B cell (primary cell): ENCODE measurements around the gene HTR6. TPM values are rescaled to one million over a fixed set of nuclear protein-coding genes. Genes with fewer than 3 reads are reported as not detected.

ENCODE experiments used
- ATAC-seq: fragments of 200-7000 bp; cut with Tn5 transposase; one replicate; pipeline ENCODE4 v1.10.0; 2021; ENCODE audit warnings: low read depth, mild to moderate bottlenecking, moderate number of reproducible peaks, moderate library complexity
- CTCF ChIA-PET: fragments of 350-600 bp; sonication (Branson Sonifier 250); formaldehyde crosslinking; loops from one replicate; lab custom pipeline; 2021; ENCODE audit warnings: antibody characterized with exemption, inconsistent platforms; lab: Charles Lee
- POLR2A ChIA-PET: fragments of 350-600 bp; sonication (Branson Sonifier 250); formaldehyde crosslinking; loops from one replicate; lab custom pipeline; 2021; ENCODE audit warnings: antibody characterized with exemption; lab: Charles Lee
- DNase-seq: peaks from one replicate; pipeline ENCODE4 v3.0.0; 2013
- H2AFZ ChIP-seq: 2 replicates; pipeline ENCODE4 v1.6.1; 2012; ENCODE audit warnings: mild to moderate bottlenecking, low read depth, low read length; ENCODE audit not compliant: insufficient read depth, poor library complexity, severe bottlenecking
- H3K27ac ChIP-seq, 2 donors: 1 replicate in 1 of 2; 2 replicates in 1 of 2; pipeline ENCODE4 v1.5.1; 2012 to 2013; ENCODE audit warnings: low read length in 2 of 2, mild to moderate bottlenecking in 2 of 2, moderate library complexity in 1 of 2
- H3K27me3 ChIP-seq, 4 experiments: fragments of 200-600 bp in 1 of 4; sonication (generic) in 1 of 4; replicated peaks in 1 of 4; 1 replicate in 2 of 4; 2 replicates in 2 of 4; pipeline versions ENCODE4 v1.6.1 to v1.7.0; 2013 to 2016; ENCODE audit warnings: low read length in 3 of 4, mild to moderate bottlenecking in 2 of 4, mixed read lengths in 1 of 4, moderate library complexity in 1 of 4; ENCODE audit not compliant: insufficient read depth in 4 of 4, control insufficient read depth in 3 of 4; ENCODE audit errors: control extremely low read depth in 1 of 4
- H3K36me3 ChIP-seq, 2 experiments: replicated peaks in 1 of 2; 1 replicate in 1 of 2; 2 replicates in 1 of 2; pipeline versions ENCODE4 v1.6.1 to v1.7.1; 2013; ENCODE audit warnings: low read length in 1 of 2; ENCODE audit not compliant: insufficient read depth in 2 of 2, control insufficient read depth in 1 of 2; ENCODE audit errors: control extremely low read depth in 1 of 2, extremely low read depth in 1 of 2
- H3K4me1 ChIP-seq, 2 donors: fragments of 200-600 bp in 1 of 2; sonication (generic) in 1 of 2; 1 replicate in 1 of 2; 2 replicates in 1 of 2; pipeline versions ENCODE4 v1.5.1 to v1.6.1; 2013 to 2017; ENCODE audit warnings: low read length in 2 of 2; ENCODE audit not compliant: control insufficient read depth in 2 of 2, insufficient read depth in 2 of 2
- H3K4me2 ChIP-seq: replicated peaks from 2 replicates; pipeline ENCODE3; 2012; ENCODE audit warnings: mild to moderate bottlenecking, low read depth, low read length; ENCODE audit not compliant: poor library complexity, severe bottlenecking
- H3K4me3 ChIP-seq, 5 experiments: fragments of 200-600 bp in 1 of 5; sonication (generic) in 1 of 5; 1 replicate in 3 of 5; 2 replicates in 2 of 5; pipeline versions ENCODE4 v1.5.1 to v1.7.0; 2011 to 2016; ENCODE audit warnings: low read length in 4 of 5, mild to moderate bottlenecking in 4 of 5, low read depth in 2 of 5, control low read depth in 1 of 5, moderate library complexity in 1 of 5; ENCODE audit not compliant: insufficient read depth in 1 of 5; ENCODE audit errors: control extremely low read depth in 1 of 5, extremely low read depth in 1 of 5
- H3K79me2 ChIP-seq: fragments of 200-600 bp; sonication (generic); one replicate; pipeline ENCODE4 v1.6.0; 2016; ENCODE audit warnings: low read length; ENCODE audit not compliant: control insufficient read depth, insufficient read depth
- H3K9ac ChIP-seq: fragments of 200-600 bp; sonication (generic); 2 replicates; pipeline ENCODE4 v1.6.1; 2017; ENCODE audit warnings: mild to moderate bottlenecking, low read length, moderate library complexity
- H3K9me3 ChIP-seq, 3 donors: one replicate each; pipeline versions ENCODE4 v1.6.1 to v1.7.1; 2013; ENCODE audit warnings: low read length in 2 of 3; ENCODE audit not compliant: control insufficient read depth in 2 of 3, insufficient read depth in 1 of 3; ENCODE audit errors: control extremely low read depth in 1 of 3
- H4K20me1 ChIP-seq: 2 replicates; pipeline ENCODE4 v1.6.0; 2012; ENCODE audit warnings: mild to moderate bottlenecking, low read length; ENCODE audit not compliant: insufficient read depth, control insufficient read depth, poor library complexity, severe bottlenecking
- H3K27ac Mint-ChIP-seq: one replicate; pipeline ENCODE4 v1.8.0; 2021; ENCODE audit warnings: mixed read lengths
- H3K27me3 Mint-ChIP-seq: one replicate; pipeline ENCODE4 v1.8.0; 2021; ENCODE audit warnings: mixed read lengths
- H3K4me1 Mint-ChIP-seq: one replicate; pipeline ENCODE4 v1.8.0; 2021; ENCODE audit warnings: mixed read lengths
- H3K4me3 Mint-ChIP-seq: one replicate; pipeline ENCODE4 v1.8.0; 2021; ENCODE audit warnings: mixed read lengths
- H3K9me3 Mint-ChIP-seq: one replicate; pipeline ENCODE4 v1.8.0; 2022; ENCODE audit warnings: mixed read lengths; ENCODE audit not compliant: insufficient read depth
- EZH2 ChIP-seq: IDR thresholded peaks from 2 replicates; pipeline ENCODE4 v1.6.1; 2012; ENCODE audit warnings: borderline replicate concordance, low read depth, mild to moderate bottlenecking, moderate library complexity, low read length; ENCODE audit not compliant: insufficient read depth, poor library complexity, severe bottlenecking
- WGBS: methylation state at CpG from one replicate; pipeline ENCODE4 v1.1.5; 2013; ENCODE audit warnings: missing lambda C conversion rate; ENCODE audit not compliant: insufficient coverage; 5-methylcytosine and 5-hydroxymethylcytosine counted together
- intact Hi-C: fragments of 100-400 bp; cut with micrococcal nuclease; formaldehyde crosslinking; loops from one replicate; pipeline ENCODE4 v1.10.0; 2022
- polyA plus RNA-seq: library from polyadenylated mRNA; depleted of rRNA; stranded (reverse); fragments of >200 nt; gene quantifications from 2 replicates; pipeline ENCODE4 v1.2.3, GENCODE V29; 2012
- total RNA-seq, 2 donors: library from RNA; stranded (reverse); fragments of 120-200 nt in 1 of 2; gene quantifications; 1 replicate in 1 of 2; 2 replicates in 1 of 2; pipeline versions ENCODE4 v1.2.3 to v1.2.4, GENCODE V29; 2013 to 2022
- TF ChIP-seq, protein P1 (sequence below): fragments of 200-600 bp; IDR thresholded peaks from one replicate; pipeline ENCODE4 v1.8.0; 2022; ENCODE audit warnings: antibody characterized with exemption, mild to moderate bottlenecking

Gene HTR6
- total and polyA plus RNA-seq, 2 donors (not counting 1 experiment from before 2014, with no cell fraction given): not detected

DNA sequence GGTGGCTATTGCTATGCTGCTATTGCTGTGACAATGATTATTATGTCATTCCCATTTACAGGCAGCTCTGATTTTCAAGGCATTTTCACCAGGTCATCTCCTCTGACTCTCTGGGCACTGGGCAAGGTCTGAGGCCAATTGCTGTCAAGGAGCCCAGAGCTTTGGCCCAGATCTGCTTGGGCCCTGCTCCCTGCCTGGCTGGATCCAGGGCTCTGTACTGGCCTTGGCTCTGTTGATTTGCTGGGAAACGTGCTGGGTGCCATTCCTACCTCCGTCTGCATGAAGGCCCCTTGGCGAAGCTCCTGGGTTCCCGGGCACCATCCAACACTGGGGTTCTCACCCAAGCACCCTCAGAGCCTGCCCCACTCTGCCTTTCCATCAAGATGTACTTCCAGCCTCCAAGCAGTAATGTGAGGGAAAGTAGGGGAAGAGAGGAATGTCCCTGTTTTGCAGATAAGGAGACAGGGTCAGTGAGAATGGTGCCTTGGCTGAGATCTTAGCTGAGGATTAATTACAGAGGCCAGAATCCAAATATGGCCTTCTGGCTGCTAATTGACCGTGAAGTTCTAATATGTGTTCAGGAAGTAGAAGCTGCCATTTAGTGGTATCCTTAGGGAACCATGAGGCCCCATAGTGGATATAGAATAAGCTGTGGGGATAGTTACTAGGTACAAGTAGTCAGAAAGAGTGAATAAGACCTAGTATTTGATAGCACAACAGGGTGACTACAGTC lies 63.9 kb downstream of the HTR6 start:
- Mint-ChIP-seq H3K27me3 (no peaks in the 10 kb centered on the region), H3K4me1 (no peaks in the 10 kb centered on the region), H3K27ac (no peak overlapping the region), H3K9me3 (peaks cover 7% of the 10 kb centered on the region), H3K4me3 (no peak overlapping the region)
- POLR2A ChIA-PET: no interaction called here
- no peaks in the 10 kb centered on the region for H4K20me1 ChIP-seq
- no peak for ATAC-seq
- DNase-seq: no peak
- WGBS: 97% methylated on average over 5 of the region's 5 CpGs
- TF ChIP-seq, protein P1, sequence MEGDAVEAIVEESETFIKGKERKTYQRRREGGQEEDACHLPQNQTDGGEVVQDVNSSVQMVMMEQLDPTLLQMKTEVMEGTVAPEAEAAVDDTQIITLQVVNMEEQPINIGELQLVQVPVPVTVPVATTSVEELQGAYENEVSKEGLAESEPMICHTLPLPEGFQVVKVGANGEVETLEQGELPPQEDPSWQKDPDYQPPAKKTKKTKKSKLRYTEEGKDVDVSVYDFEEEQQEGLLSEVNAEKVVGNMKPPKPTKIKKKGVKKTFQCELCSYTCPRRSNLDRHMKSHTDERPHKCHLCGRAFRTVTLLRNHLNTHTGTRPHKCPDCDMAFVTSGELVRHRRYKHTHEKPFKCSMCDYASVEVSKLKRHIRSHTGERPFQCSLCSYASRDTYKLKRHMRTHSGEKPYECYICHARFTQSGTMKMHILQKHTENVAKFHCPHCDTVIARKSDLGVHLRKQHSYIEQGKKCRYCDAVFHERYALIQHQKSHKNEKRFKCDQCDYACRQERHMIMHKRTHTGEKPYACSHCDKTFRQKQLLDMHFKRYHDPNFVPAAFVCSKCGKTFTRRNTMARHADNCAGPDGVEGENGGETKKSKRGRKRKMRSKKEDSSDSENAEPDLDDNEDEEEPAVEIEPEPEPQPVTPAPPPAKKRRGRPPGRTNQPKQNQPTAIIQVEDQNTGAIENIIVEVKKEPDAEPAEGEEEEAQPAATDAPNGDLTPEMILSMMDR: no peak
- TF ChIP-seq EZH2: no peak
- peaks cover 0 to 10% (median 5%) of the 10 kb centered on the region in 3 donors for H3K9me3 ChIP-seq
- CTCF ChIA-PET: no interaction called here
- H3K27me3 ChIP-seq: no peaks in the 10 kb centered on the region
- H2AFZ ChIP-seq: no peak overlapping the region
- no peaks in the 10 kb centered on the region for H3K4me1 ChIP-seq
- H3K9ac ChIP-seq: no peak overlapping the region
- H3K36me3 ChIP-seq: peaks cover 0 to 38% of the 10 kb centered on the region in 2 experiments
- H3K4me2 ChIP-seq: no peak overlapping the region
- no peak overlapping the region for H3K27ac ChIP-seq
- intact Hi-C loops: no loop called here
- no peaks in the 10 kb centered on the region for H3K79me2 ChIP-seq
- no peak overlapping the region for H3K4me3 ChIP-seq

DNA sequence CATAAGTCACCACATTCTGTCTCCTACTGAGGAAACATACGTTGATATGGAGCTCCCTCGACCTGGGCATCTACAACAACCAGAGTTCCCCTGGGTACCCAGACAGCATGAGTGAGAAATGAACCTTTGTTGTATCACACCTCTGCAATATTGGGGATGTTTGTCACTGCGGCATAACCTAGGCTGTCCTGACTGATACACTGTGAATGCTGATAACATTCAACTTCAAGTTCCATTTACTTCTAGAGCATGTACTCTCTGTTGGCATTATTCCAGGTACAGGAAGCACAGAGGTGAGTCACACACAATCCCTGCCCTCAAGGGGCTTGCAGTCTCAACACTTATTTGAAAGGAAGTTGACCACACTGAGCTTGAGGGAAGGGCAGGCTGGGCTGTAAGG lies 65.6 kb downstream of the HTR6 start:
- intact Hi-C loops: no loop called here
- TF ChIP-seq EZH2: no peak
- TF ChIP-seq, protein P1: no peak
- Histone ChIP-seq H3K4me2 (no peak overlapping the region), H3K27me3 (no peaks in the 10 kb centered on the region), H3K79me2 (no peaks in the 10 kb centered on the region), H3K9me3 (peaks cover 0 to 10% (median 5%) of the 10 kb centered on the region in 3 donors), H2AFZ (no peak overlapping the region), H3K4me1 (no peaks in the 10 kb centered on the region), H3K27ac (no peak overlapping the region), H4K20me1 (no peaks in the 10 kb centered on the region), H3K4me3 (no peak overlapping the region), H3K36me3 (peaks cover 0 to 38% of the 10 kb centered on the region in 2 experiments), H3K9ac (no peak overlapping the region)
- Mint-ChIP-seq H3K4me1 (no peaks in the 10 kb centered on the region), H3K4me3 (no peak overlapping the region), H3K9me3 (peaks cover 7% of the 10 kb centered on the region), H3K27me3 (no peaks in the 10 kb centered on the region), H3K27ac (no peak overlapping the region)
- 100% methylated on average over 1 of the region's 3 CpGs for WGBS
- ChIA-PET CTCF (interaction anchor here (1.8 kb wide), 1 partner anchor 15 kb away, joined by 9 read pairs; no protein-coding TSS in a partner anchor), POLR2A (no interaction called here)
- ATAC-seq (no peak), DNase-seq (no peak)
